K562 (cell line): ENCODE measurements around the gene CDC14B.

Source experiments
- ATF7 ChIP-seq: fragments of 450-650 bp; IDR thresholded peaks from 2 replicates; pipeline ENCODE4 v1.7.1; 2014; ENCODE audit warnings: mild to moderate bottlenecking, moderate library complexity
- CHD2 ChIP-seq: IDR thresholded peaks from 2 replicates; pipeline ENCODE4 v1.6.1; 2011; ENCODE audit warnings: low read depth, low read length
- EP300 ChIP-seq: IDR thresholded peaks from 2 replicates; pipeline ENCODE4 v1.6.1; 2012; ENCODE audit warnings: low read length, improper control_type of control experiment
- ETV6 ChIP-seq, 3 experiments: fragments of 150-350 bp in 1 of 3; sonication (generic) in 1 of 3; formaldehyde crosslinking in 1 of 3; IDR thresholded peaks; 2 replicates each; pipeline versions ENCODE4 v1.6.1 to v1.8.0; 2014 to 2022; ENCODE audit warnings: borderline replicate concordance in 2 of 3, low read depth in 2 of 3, antibody characterized with exemption in 1 of 3, low read length in 1 of 3, mild to moderate bottlenecking in 1 of 3, missing genetic modification reagents in 1 of 3
- HCFC1 ChIP-seq: IDR thresholded peaks from 2 replicates; pipeline ENCODE4 v1.6.1; 2012; ENCODE audit warnings: low read depth, low read length, improper control_type of control experiment
- PHB ChIP-seq: fragments of 250-450 bp; sonication (Bioruptor Pico); IDR thresholded peaks from 2 replicates; pipeline ENCODE4 v1.5.0; 2021
- RBBP5 ChIP-seq: fragments of 200-600 bp; sonication (generic); IDR thresholded peaks from 2 replicates; pipeline ENCODE4 v1.6.1; 2012; ENCODE audit warnings: borderline replicate concordance, mild to moderate bottlenecking, low read length, control low read depth, inconsistent platforms; ENCODE audit not compliant: insufficient read depth, poor library complexity, severe bottlenecking
- ZNF121 ChIP-seq: sonication (generic); formaldehyde crosslinking; conservative IDR thresholded peaks from 2 replicates; pipeline ENCODE4 v1.8.0; 2022; ENCODE audit warnings: missing genetic modification reagents
- ZNF830 ChIP-seq: fragments of 250-450 bp; sonication (Bioruptor Pico); IDR thresholded peaks from 2 replicates; pipeline ENCODE4 v1.5.0; 2021; ENCODE audit warnings: mild to moderate bottlenecking
- TF ChIP-seq, protein P1 (sequence below), 2 experiments: fragments of 450-650 bp; formaldehyde crosslinking in 1 of 2; IDR thresholded peaks; 2 replicates each; pipeline versions ENCODE4 v1.4.0 to v1.6.1; 2014 to 2020; ENCODE audit warnings: mild to moderate bottlenecking in 2 of 2, borderline replicate concordance in 1 of 2, low read depth in 1 of 2
- TF ChIP-seq, protein P2 (sequence below): sonication (generic); formaldehyde crosslinking; IDR thresholded peaks from 2 replicates; pipeline ENCODE4 v1.8.1; 2023; ENCODE audit warnings: mild to moderate bottlenecking, missing genetic modification reagents, moderate library complexity

DNA sequence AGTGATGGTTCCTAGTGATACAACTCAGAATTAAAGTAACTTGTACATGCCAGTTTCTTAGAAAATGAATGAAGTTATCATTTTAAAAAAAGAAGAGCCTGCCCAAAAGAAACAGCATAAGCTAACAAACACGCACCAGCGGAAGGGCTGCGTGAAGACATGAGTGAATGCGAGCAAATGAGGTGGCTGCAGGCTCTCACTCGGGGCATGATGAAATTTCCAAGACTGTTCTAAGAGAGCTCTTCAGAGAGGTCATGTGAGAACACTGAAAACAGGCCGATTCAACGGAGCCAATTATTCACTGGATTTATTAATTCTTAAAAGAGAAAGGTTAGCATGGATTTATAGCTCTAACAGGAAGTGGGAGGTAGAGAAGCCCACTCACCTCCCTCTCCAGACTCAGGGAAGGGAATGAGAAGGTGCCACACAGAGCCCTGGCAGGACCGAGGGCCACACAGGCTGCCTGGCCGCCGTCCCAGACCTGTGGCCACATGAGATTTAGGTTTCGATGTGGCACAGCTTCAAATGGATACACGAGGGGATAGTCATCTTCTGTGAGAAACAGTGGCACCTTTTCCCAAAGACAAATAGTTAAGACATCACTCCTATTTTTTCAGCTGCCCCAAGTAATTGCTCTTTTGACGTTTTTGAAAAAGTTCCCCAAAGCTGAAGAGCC, 114.2 kb downstream of the CDC14B start:
- TF ChIP-seq ETV6 (IDR thresholded peaks at IDR 0.05; ENCODE audit: borderline replicate concordance in 1 of 2, low read depth in 2 of 2, low read length in 1 of 2) (no peak), ETV6 (CRISPR knock-in tag; IDR thresholded peaks at IDR 0.05; ENCODE audit: borderline replicate concordance) (no peak), HCFC1 (no peak), ATF7 (no peak), ZNF121 (CRISPR knock-in tag) (no peak), RBBP5 (no peak), CHD2 (no peak), PHB (CRISPR knock-in tag) (no peak), ZNF830 (CRISPR knock-in tag) (no peak), EP300 (no peak)
- TF ChIP-seq, protein P1, sequence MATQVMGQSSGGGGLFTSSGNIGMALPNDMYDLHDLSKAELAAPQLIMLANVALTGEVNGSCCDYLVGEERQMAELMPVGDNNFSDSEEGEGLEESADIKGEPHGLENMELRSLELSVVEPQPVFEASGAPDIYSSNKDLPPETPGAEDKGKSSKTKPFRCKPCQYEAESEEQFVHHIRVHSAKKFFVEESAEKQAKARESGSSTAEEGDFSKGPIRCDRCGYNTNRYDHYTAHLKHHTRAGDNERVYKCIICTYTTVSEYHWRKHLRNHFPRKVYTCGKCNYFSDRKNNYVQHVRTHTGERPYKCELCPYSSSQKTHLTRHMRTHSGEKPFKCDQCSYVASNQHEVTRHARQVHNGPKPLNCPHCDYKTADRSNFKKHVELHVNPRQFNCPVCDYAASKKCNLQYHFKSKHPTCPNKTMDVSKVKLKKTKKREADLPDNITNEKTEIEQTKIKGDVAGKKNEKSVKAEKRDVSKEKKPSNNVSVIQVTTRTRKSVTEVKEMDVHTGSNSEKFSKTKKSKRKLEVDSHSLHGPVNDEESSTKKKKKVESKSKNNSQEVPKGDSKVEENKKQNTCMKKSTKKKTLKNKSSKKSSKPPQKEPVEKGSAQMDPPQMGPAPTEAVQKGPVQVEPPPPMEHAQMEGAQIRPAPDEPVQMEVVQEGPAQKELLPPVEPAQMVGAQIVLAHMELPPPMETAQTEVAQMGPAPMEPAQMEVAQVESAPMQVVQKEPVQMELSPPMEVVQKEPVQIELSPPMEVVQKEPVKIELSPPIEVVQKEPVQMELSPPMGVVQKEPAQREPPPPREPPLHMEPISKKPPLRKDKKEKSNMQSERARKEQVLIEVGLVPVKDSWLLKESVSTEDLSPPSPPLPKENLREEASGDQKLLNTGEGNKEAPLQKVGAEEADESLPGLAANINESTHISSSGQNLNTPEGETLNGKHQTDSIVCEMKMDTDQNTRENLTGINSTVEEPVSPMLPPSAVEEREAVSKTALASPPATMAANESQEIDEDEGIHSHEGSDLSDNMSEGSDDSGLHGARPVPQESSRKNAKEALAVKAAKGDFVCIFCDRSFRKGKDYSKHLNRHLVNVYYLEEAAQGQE (IDR thresholded peaks at IDR 0.05; ENCODE audit: borderline replicate concordance) = no peak
- TF ChIP-seq, protein P1 (CRISPR knock-in tag; IDR thresholded peaks at IDR 0.05; ENCODE audit: low read depth) = no peak
- TF ChIP-seq, protein P2, sequence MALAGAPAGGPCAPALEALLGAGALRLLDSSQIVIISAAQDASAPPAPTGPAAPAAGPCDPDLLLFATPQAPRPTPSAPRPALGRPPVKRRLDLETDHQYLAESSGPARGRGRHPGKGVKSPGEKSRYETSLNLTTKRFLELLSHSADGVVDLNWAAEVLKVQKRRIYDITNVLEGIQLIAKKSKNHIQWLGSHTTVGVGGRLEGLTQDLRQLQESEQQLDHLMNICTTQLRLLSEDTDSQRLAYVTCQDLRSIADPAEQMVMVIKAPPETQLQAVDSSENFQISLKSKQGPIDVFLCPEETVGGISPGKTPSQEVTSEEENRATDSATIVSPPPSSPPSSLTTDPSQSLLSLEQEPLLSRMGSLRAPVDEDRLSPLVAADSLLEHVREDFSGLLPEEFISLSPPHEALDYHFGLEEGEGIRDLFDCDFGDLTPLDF (CRISPR knock-in tag) = no peak
